Stromal cell of bone marrow (primary cell): Measurements from ENCODE around the gene PARD3.
"Not testable (repeated sequence)": the region's sequence is repeated elsewhere in the genome, so short reads cannot be mapped to it uniquely, and the experiment has no call there.

Experiments used
- DNase-seq: peaks from one replicate; pipeline ENCODE4 v3.0.0-alpha.2; 2012; ENCODE audit warnings: low read depth

PARD3 gene

GRCh38 chr10:34715511-34716187 lies 99.4 kb downstream of the PARD3 start:
- DNase-seq: no peak

- DNase-seq: no peak
Measured at GRCh38 chr10:34713875-34714274, 101.2 kb downstream of the PARD3 start.

GRCh38 chr10:34711500-34711899 lies 103.6 kb downstream of the PARD3 start:
- no peak for DNase-seq

GRCh38 chr10:34710391-34710751 lies 104.7 kb downstream of the PARD3 start:
- peak; percentile 73 for DNase-seq

- DNase-seq: no peak
Measured at GRCh38 chr10:34709637-34710390, 105.3 kb downstream of the PARD3 start.

GRCh38 chr10:34707656-34708055 lies 107.4 kb downstream of the PARD3 start:
- DNase-seq: no peak

GRCh38 chr10:34706992-34707391 lies 108.1 kb downstream of the PARD3 start:
- not testable (repeated sequence) for DNase-seq

GRCh38 chr10:34706147-34706546 lies 108.9 kb downstream of the PARD3 start:
- no peak for DNase-seq

GRCh38 chr10:34705563-34705962 lies 109.5 kb downstream of the PARD3 start:
- DNase-seq: no peak

GRCh38 chr10:34704526-34705184 lies 110.4 kb downstream of the PARD3 start:
- no peak for DNase-seq

- no peak for DNase-seq
Measured at GRCh38 chr10:34702982-34703381, 112.1 kb downstream of the PARD3 start.

GRCh38 chr10:34702093-34702937 lies 112.8 kb downstream of the PARD3 start:
- no peak for DNase-seq

GRCh38 chr10:34701194-34701593 lies 113.9 kb downstream of the PARD3 start:
- no peak for DNase-seq

- DNase-seq: not testable (repeated sequence)
Measured at GRCh38 chr10:34700752-34701151, 114.3 kb downstream of the PARD3 start.

GRCh38 chr10:34699904-34700517 lies 115.1 kb downstream of the PARD3 start:
- DNase-seq: no peak

- DNase-seq: peak; percentile 67
Measured at GRCh38 chr10:34698979-34699378, 116.1 kb downstream of the PARD3 start.

- no peak for DNase-seq
Measured at GRCh38 chr10:34698248-34698831, 116.8 kb downstream of the PARD3 start.

- DNase-seq: no peak
Measured at GRCh38 chr10:34697351-34698247, 117.5 kb downstream of the PARD3 start.

- DNase-seq: no peak
Measured at GRCh38 chr10:34696423-34696822, 118.7 kb downstream of the PARD3 start.

GRCh38 chr10:34690383-34691049 lies 124.6 kb downstream of the PARD3 start:
- no peak for DNase-seq
